ES-I3 (cell line): ENCODE results near the gene TMPRSS9.

Source experiments
- H3K36me3 ChIP-seq: 2 replicates; pipeline ENCODE4 v1.6.1; 2013; ENCODE audit warnings: mild to moderate bottlenecking, low read length, control low read depth, moderate library complexity; ENCODE audit not compliant: insufficient read depth
- H3K4me1 ChIP-seq: 2 replicates; pipeline ENCODE4 v1.6.1; 2013; ENCODE audit warnings: mild to moderate bottlenecking, control low read depth, low read length; ENCODE audit not compliant: insufficient read depth
- H3K9ac ChIP-seq: 2 replicates; pipeline ENCODE4 v1.6.1; 2013; ENCODE audit warnings: low read depth, mild to moderate bottlenecking, low read length, moderate library complexity
- H3K9me3 ChIP-seq: 2 replicates; pipeline ENCODE4 v1.6.1; 2013; ENCODE audit warnings: mild to moderate bottlenecking, low read length, moderate library complexity; ENCODE audit not compliant: control insufficient read depth, insufficient read depth

The TMPRSS9 gene

DNA sequence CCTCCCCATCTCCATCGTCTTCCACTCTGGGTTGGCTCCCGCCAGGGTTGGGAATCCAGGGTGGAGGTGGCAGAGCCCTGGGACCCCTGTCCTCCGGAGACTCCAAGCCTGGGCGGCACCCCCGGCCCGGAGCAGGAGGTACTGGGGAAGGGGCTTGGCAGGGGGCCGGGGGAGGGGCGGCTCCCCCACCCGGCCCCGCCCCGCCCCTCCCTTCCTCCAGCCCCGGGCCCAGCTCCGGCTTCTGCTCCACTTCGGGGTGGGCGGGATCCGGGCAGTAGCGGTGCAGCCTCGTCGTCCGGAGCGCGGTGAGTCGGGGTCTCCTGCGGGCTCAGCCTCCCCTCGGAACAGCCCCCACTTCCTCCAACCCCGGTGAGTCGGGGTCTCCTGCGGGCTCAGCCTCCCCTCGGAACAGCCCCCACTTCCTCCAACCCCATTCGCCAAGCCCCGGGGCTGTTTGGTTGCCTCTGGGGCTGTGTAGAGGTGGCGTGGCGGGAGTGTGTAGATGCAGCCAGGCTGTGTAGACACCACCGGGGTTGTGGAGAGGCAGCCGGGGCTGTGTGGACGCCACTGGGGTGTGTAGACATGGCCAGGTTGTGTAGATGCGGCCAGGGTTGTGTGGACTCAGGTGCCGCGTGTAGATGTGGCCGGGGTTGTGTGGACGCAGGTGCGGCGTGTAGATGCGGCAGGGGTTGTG is at the start of gene TMPRSS9:
Gene TMPRSS9, plus strand, starts transcription at position 274 of the 694 bp plus-strand sequence. CDS start 29,521 bp downstream, outside the sequence.
- H3K9me3 ChIP-seq, result no peaks in the 10 kb centered on the region
- H3K9ac ChIP-seq, result peak within 1 kb of the TSS; percentile 32; the same call in 1 of the 2 replicates
- H3K36me3 ChIP-seq, result no peaks in the 10 kb centered on the region
- H3K4me1 ChIP-seq, result peaks cover 7% of the 10 kb centered on the region; the same call in 1 of the 2 replicates

DNA sequence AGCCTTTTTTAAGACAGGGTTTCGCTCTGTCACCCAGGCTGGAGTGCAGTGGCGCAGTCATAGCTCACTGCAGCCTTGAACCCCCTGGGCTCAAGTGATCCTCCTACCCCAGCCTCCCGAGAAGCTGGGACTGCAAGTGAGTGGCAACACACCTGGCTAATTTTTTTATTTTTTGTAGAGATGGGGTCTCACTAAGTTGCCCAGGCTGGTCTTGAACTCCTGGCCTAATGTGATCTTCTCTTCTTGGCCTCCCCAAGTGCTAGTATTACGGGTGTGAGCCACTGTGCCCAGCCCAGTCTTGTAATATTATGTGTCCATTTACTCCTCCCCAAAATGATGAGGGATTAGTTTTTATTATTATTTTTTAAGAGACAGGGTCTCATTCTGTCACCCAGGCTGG is 49.0 kb upstream of the TMPRSS9 start:
- H3K36me3 ChIP-seq, result no peaks in the 10 kb centered on the region
- no peaks in the 10 kb centered on the region for H3K9me3 ChIP-seq
- no peaks in the 10 kb centered on the region for H3K4me1 ChIP-seq
- no peak overlapping the region for H3K9ac ChIP-seq

DNA sequence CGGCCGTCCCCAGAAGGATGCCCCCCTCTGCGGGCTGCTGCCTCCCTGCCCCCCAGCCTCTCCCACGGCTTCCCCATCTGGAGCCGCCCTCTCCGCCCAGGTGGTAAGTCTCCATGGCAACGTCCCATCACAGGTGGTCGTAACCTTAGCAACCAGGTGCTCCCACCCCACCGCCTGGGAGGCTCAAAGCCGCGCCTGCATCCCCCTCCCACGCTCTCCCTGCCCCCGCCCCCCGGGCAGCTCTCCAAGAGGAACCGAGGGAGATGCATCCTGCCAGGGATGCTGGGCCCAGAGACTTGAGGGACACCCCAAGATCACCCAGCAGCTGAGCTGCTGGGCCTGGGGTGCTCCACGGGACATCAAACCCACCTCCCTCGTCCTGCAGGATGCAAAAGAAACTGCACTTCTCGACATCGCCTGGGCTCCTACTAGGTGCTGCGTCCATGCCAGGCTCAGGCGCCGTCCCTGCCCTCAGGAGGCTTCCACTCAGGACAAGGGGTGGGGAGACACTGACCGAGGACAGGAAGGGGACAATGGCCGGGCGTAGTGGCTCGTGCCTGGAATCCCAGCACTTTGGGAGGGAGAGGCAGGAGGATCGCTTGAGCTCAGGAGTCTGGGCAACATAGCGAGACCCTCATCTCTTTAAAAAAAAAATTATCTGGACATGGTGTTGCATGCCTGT is 47.1 kb upstream of the TMPRSS9 start:
- no peaks in the 10 kb centered on the region for H3K4me1 ChIP-seq
- no peak overlapping the region for H3K9ac ChIP-seq
- no peaks in the 10 kb centered on the region for H3K36me3 ChIP-seq
- no peaks in the 10 kb centered on the region for H3K9me3 ChIP-seq

DNA sequence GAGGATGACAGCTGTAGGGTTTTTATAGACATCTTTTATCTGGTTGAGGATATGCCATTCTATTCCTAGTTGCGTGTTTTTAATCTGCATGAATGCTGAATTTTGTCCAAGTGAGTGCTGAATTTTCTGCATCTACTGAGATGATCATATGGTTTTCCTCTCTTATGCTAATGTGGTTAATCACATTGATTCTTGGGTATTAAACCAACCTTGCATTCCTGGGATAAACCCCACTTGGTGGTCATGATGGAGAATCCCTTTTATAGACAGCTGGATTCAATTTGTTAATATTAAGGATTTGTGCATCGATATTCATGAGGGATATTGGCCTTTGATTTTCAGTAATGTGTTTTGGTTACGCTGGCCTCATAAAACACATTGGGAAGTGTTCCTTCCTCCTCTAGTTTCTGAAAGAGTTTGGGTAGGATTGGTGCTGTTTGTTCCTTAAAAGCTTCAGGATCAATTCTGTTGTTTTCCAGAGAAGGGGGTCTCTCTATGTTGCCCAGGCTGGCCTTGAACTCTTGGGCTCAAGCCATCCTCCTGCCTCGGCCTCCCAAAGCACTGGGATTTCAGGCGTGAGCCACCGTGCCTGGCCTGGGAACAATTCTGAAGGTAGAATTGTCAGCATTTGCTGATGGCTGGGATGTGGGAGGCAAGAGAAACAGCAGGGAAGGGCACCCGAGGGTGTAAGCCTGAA is 44.8 kb upstream of the TMPRSS9 start:
- H3K36me3 ChIP-seq, result no peaks in the 10 kb centered on the region
- no peak overlapping the region for H3K9ac ChIP-seq
- H3K9me3 ChIP-seq, result no peaks in the 10 kb centered on the region
- H3K4me1 ChIP-seq, result no peaks in the 10 kb centered on the region

DNA sequence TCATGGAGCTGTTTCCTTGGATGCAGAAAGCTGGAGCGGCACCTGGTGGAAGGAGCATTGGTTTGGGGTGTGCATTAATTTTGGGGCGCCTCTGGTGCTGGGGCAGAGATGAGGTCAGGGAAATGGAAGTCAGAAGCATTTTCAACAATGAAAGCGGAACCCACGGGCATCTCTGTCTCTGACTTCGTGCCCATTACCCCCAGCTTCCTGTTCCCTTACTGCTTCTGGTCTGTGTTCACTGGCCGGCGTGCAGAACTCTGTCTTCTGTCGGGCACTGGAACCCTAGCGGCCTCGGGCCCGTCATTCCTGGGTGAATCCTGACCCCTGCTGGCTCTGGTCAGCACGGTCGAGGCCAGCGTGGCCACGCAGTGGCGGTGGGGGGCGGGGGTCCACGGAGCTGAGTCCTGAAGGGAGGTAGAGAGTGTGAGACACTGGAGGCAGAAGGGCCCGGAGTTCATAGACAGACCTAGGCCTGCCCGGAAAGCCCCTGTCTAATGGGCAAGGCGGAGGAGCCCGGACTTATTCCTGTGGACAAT is 44.2 kb upstream of the TMPRSS9 start:
- no peaks in the 10 kb centered on the region for H3K4me1 ChIP-seq

DNA sequence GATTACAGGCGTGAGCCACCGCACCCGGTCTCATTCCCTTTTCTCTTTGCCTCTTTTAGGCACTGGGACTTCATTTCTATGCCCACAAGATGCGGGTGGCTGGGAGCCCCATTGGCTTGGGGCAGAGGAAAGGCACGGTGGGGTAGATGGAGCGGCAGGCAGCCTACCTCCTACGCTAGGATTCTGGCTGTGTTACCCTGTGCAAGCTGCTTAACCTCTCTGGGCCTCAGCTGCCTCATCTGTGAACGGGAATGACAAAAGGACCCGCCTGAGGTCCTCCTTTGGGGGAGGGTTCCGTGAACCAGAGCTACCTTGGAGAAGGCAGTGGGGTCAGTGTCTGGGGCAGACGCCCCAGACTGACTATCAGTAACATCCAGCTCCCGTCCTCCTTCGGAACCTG is 42.8 kb upstream of the TMPRSS9 start:
- no peak overlapping the region for H3K9ac ChIP-seq
- H3K9me3 ChIP-seq, result no peaks in the 10 kb centered on the region

More for the DNA sequence above, 44.2 kb upstream of the TMPRSS9 start:
- Histone ChIP-seq H3K9me3 (no peaks in the 10 kb centered on the region), H3K9ac (no peak overlapping the region), H3K36me3 (no peaks in the 10 kb centered on the region)

DNA sequence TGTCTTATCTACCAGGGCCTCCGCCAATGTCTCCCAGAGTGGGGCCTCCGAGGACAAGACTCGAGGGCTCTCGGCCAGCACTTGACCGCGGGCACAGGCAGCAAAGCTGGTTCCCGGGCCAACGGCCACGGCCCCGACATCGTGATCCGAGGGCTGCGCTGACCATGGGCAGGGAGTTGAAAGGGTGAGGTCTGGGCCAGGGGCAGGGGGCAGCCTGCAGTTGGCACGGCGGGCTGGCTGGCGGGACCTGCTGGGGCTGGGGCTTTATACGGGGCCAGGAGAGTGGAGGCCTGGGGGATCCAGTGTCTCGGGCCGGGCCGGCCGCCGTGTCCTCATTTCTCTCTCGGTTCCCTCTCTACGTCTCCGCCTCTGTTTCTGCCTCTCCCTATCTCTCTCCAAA is 42.3 kb upstream of the TMPRSS9 start:
- Histone ChIP-seq H3K4me1 (no peaks in the 10 kb centered on the region), H3K36me3 (no peaks in the 10 kb centered on the region), H3K9me3 (no peaks in the 10 kb centered on the region), H3K9ac (no peak overlapping the region)

More for the DNA sequence above, 42.8 kb upstream of the TMPRSS9 start:
- no peaks in the 10 kb centered on the region for H3K36me3 ChIP-seq
- H3K4me1 ChIP-seq, result no peaks in the 10 kb centered on the region

DNA sequence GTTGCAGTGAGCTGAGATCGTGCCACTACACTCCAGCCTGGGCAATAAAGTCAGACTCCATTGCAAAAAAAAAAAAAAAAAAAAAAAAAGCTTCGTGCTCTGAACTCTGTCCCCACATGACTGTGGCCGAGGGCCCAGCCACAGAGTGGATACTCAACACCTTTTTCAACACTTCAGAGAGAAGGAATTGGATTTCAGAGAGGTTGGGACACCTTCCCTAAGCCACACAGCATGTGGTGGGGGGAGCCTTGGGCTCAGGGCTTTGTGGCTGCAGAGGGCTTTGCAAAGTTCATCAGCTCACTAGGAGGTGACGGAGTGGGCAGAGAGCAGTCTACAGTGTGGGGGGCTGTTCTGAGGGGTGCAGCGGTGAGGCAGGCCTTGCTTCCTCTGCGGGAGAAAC is 41.1 kb upstream of the TMPRSS9 start:
- Histone ChIP-seq H3K9me3 (no peaks in the 10 kb centered on the region), H3K9ac (no peak overlapping the region), H3K4me1 (no peaks in the 10 kb centered on the region), H3K36me3 (no peaks in the 10 kb centered on the region)

DNA sequence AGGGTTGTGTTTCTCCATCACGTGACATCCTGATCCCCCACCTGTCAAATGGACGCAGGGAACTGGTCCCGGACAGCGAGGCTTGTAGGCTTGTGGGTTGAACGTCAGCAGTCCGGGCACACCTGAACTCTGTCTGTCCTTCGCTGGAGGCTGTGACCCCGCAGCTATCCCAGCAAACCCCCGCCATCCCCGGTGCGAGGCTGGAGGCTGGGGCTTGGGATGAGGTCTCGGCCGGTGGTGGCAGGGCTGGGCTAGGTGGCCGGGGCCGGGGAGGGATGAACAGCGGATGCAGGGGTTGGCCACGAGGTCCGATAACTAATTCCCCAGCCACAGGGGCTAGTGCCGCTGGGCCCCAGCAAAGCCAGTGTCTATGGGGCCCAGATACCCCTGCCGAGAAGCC is 40.5 kb upstream of the TMPRSS9 start:
- no peak overlapping the region for H3K9ac ChIP-seq
- no peaks in the 10 kb centered on the region for H3K36me3 ChIP-seq
- H3K4me1 ChIP-seq, result no peaks in the 10 kb centered on the region
- no peaks in the 10 kb centered on the region for H3K9me3 ChIP-seq

DNA sequence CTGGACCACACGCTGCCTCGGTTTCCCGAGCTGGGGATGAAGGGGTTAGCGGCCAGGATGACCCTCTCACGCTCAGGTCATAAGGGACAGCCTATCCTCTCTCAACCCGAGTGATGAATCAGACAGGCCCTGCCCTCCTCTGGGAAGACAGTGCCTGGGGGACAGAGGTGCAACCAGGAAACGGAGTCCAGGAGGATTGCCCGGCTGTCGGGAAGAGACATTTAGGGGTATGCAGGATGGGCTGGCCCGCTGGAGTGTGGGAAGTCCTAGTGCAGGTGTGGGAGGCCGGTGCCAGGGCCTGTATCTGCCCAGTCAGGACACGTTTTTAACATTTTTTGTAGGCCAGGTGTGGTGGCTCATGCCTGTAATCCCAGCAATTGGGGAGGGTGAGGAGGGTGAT is 40.0 kb upstream of the TMPRSS9 start:
- no peaks in the 10 kb centered on the region for H3K36me3 ChIP-seq
- no peaks in the 10 kb centered on the region for H3K4me1 ChIP-seq
- no peaks in the 10 kb centered on the region for H3K9me3 ChIP-seq
- no peak overlapping the region for H3K9ac ChIP-seq

DNA sequence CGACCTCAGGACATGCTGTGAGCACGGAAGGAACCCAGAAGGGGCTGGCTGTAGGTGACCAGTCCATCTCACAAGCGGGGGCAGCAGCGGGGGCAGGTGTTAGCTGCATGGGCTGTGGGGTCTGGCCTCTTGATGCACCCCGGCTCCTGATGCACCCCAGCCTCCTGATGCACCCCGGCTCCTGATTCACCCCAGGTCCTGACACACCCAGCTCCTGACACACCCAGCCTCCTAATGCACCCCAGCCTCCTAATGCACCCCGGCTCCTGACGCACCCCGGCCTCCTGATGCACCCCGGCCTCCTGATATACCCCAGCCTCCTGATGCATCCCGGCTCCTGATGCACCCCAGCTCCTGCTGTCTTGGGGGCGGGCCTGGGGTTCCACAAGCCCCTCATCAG is 39.1 kb upstream of the TMPRSS9 start:
- no peaks in the 10 kb centered on the region for H3K4me1 ChIP-seq
- no peaks in the 10 kb centered on the region for H3K36me3 ChIP-seq
- no peaks in the 10 kb centered on the region for H3K9me3 ChIP-seq
- no peak overlapping the region for H3K9ac ChIP-seq

DNA sequence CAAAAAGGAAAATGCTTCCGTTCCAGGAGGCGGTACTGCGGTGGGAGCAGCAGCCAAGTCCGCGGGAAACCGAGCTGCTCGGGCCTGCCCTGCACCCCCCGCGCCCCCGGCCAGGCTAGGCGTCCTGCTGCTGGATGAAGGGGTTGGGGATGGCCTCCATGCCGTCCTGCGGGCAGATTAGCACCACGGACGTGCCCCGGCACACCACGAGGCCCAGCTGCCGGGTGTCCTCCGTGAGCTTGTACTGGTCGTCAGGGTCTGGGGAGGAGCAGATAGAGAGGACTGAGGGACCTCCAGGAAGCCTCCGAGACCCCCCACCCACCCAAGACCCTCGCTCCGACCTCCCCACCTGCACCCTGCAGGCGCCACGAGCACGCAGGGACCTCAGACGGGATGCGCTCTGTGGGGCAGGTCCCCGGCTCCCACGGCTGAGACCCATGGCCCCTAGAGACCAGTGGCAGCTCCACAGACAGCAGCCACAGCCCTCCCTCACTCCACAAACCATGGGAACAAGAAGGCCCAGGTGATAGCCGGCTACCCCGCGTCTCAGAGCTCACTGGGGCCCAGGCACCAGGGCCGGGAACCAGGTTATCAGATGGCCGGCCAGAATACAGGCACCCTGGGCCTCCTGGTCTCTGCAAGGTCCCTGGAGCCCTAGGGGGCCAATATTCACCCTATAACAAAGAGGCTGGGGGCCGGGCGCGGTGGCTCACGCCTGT is 38.3 kb upstream of the TMPRSS9 start:
- H3K36me3 ChIP-seq, result no peaks in the 10 kb centered on the region
- H3K4me1 ChIP-seq, result no peaks in the 10 kb centered on the region
- H3K9ac ChIP-seq, result no peak overlapping the region
- H3K9me3 ChIP-seq, result no peaks in the 10 kb centered on the region

DNA sequence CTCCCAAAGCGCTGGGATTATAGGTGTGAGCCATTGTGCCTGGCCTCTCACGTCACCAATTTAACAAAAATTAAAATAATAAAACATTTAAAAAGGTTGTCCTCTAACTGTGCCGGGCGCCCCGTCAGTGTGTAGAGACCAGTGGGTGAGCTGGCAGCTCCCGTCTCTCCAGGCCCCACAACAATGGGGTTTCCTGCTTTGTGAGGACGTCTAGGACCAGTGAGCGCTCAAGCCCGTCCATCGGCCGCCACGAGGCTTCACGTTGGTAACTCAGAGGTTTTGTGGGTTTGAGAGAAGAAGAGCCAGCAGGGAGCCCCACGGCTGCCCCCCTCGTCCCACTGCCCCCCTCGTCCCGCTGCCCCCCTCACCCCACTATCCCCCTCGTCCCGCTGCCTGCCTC is 36.4 kb upstream of the TMPRSS9 start:
- no peaks in the 10 kb centered on the region; the same call in 1 of the 2 replicates for H3K4me1 ChIP-seq
- no peak overlapping the region for H3K9ac ChIP-seq
- no peaks in the 10 kb centered on the region for H3K36me3 ChIP-seq
- no peaks in the 10 kb centered on the region for H3K9me3 ChIP-seq
